Lung microvascular endothelial cell (primary cell): ENCODE data around the gene HTR3D. TPM values are rescaled to one million over a fixed set of nuclear protein-coding genes. Genes with fewer than 3 reads are reported as not detected.
"Not testable (repeated sequence)": the region's sequence is repeated elsewhere in the genome, so short reads cannot be mapped to it uniquely, and the experiment has no call there.

Experiments used
- DNase-seq, 2 donors: peaks; one replicate each; pipeline versions ENCODE4 v3.0.0 to v3.0.0-alpha.2; 2010; ENCODE audit warnings: low read depth in 2 of 2
- total RNA-seq: library from RNA; depleted of rRNA; stranded (reverse); fragments of >200 nt; gene quantifications from 2 replicates; pipeline ENCODE4 v1.2.1, GENCODE V29; 2014

HTR3D gene
- total RNA-seq, 1 donor from 2014 or later = not detected

DNA sequence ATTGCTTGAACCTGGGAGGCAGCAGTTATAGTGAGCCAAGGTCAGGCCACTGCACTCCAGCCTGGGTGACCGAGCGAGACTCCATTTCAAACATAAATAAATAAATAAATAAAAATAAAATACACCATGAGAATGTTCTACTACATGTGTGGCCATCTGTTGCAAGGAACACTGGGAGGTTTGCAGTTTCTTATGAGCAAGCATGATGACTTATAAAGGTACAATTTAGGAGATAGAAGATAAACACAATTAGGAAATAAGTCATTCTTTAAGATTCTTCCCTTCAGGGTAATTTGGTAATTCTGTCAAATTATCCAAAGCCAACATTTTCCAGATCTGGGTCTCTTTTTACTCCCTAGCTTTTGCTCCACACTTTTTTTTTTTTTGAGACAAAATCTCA lies 34.7 kb downstream of the HTR3D start:
- no peak for DNase-seq

- no peak for DNase-seq
Measured at GRCh38 chr3:184067573-184068055, 36.1 kb downstream of the HTR3D start.

DNA sequence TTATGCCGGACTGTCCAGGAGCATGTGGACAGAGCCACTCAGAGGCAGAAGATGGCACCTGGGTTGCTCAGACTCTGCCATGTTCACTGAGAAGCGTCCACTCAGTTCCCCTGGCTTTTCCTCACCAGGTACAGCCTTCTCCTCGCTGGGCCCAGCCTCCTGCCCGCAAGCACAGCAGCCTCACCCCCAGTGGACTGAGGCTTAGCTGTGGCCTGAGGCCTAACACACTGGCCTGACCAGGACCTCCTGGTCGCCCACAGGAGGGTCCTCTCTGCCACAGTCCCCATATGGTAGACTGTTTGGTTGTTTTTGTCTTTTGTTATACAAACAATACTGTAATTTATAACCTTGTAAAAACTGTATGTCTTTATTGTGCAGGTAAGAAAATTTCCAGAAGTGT lies 36.8 kb downstream of the HTR3D start:
- DNase-seq = no peak

DNA sequence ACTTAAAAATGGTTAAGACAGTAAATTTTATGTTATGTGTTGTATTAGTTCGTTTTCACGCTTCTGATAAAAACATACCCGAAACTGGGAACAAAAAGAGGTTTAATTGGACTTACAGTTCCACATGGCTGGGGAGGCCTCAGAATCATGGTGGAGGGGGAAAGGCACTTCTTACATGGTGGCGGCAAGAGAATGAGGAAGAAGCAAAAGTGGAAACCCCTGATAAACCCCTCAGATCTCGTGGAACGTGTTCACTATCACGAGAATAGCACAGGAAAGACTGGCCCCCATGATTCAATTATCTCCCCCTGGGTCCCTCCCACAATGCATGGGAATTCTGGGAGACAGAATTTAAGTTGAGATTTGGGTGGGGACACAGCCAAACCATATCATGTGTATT lies 39.6 kb downstream of the HTR3D start:
- DNase-seq = not testable (repeated sequence)

DNA sequence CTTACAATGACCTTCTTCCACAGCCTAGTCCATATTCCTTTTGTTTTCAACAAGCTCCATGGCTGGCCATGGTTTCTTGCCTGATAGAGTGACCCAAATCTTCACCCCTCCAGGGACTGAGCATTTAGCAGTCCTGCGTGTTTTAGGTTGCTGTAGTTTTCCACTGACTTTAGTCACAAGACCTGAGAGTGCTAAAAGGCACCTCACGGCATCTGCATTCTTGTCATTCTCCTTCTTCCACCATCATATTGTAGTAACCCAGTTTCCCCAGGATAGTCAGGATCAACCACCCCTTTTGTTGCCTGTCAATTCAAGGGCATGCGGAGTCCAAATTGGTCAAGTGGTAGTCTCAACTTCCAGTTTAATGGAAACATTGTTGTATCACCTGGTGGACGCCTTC lies 42.1 kb downstream of the HTR3D start:
- DNase-seq = no peak

DNA sequence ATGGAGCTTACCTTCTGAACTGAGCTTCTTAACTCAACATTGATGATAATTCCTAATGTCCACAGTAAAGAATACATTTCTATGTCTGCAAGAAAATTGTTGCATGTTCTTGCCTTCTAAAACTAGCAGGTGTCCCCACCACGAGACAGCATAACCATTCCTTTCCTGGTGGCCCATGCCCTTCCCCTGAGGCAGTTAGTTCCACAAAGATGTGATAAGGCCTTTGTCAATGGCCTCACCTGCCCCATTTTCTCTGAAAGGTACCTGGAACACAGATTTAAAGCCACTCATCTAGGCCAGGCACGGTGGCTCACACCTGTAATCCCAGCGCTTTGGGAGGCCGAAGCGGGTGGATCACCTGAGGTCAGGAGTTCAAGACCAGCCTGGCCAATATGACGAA lies 44.4 kb downstream of the HTR3D start:
- no peak for DNase-seq

DNA sequence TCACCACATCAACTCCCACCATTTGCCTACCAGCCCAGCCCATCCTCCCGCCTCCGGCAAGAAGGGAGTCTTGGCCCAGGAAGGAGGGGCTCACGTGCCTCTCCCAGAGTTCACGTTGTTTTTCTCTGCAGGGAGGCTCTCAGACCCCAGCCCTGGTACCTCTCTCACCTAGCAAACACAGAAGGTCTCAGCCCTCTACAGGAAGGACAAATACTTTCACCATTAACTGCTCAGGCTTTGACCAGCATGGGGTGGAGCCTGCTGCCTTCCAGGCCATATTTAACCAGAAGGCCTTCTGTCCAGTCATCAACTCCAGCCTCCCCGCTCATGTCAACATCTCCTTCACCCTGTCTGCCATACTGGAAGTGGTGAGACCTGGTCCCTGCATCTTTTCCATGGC lies 46.3 kb downstream of the HTR3D start:
- no peak for DNase-seq

- no peak for DNase-seq
Measured at GRCh38 chr3:184078851-184079250, 47.3 kb downstream of the HTR3D start.

DNA sequence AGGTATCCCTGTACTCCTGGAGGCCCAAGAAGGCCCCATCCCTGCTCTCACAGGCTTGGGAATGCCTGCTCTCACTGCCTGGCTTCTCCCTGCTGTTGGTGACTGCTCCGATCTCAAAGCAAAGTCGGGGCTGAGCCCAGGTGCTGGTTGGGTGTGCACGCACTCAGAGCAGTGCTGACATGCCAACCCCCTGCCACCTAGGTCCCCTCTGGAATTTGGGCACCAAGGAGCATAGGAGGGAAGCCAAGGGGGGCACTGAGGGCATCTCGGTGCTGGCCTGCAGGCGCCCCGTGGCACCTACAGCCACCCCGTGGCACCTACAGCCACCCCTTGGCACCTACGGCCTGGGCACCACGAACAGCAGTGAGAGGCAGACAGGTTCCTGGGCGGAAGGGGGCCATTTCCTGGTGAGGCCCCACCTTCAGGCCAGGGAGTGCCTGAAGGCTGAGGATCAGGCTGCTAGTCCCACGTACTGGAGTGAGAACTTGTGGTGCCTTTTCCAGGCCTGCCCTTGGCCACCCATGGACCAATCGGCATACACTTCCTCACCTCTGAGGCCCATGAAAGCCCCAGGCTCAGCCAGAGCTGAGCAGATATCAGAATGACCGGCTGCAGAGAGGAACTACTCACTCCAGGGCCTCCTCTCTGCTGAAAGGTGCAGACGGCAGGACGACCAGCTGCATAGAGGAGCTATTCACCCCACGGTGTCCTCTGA lies 49.7 kb downstream of the HTR3D start:
- DNase-seq = no peak

GRCh38 chr3:184082034-184082433 lies 50.5 kb downstream of the HTR3D start:
- no peak for DNase-seq

DNA sequence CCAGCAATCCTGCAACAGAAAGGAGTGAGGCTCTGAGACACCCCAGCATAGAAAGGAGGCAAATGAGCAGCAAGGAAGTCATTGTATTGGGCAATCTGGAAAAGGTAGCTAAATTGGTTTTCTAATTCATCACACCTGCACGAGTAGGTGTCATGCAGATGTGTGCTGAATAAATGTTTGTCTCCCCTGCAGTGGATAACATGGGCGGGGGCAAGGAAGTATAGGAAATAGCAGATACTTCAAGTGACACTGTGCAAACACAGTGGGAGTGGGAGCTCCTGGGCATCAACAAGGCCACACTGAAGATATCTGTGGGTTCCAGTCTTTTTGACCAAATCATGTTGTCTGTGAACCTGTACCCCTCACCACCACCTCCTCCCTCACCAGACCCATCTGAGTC lies 50.9 kb downstream of the HTR3D start:
- no peak for DNase-seq

DNA sequence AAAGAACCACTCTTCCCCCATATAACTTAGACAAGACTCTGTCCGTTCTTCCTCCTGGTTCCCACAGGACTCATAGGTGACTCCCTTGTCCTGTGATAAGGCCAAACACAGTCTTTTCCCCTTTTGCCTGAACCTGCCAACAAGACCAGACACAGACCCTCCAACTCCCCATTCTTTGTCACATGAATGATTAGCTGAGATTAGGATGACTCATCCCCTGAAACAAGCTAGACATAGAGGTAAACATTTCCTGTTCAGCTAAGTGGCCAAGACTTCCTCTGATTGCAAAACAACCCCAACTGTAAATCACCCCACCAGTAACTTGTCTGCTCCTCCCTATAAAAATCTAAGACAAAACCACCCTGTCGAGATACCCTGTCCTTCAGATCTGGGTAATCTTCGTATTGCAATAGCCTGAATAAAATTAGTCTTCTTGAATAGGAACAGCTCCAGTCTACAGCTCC lies 53.9 kb downstream of the HTR3D start:
- DNase-seq = peak; percentile 27 to 61

Other genes with a start within 250 kb of the HTR3D start
- gene MAP6D1, start 206.2 kb upstream of the HTR3D start, total RNA-seq = 0.60 and 1.7 TPM in 2 replicates
- 27.6 and 30.5 TPM in 2 replicates for gene PARL, start 146.9 kb upstream of the HTR3D start, total RNA-seq
- 8.9 and 10.9 TPM in 2 replicates for gene ABCC5, start 13.9 kb upstream of the HTR3D start, total RNA-seq
- not detected in 2 replicates for gene HTR3C, start 21.3 kb downstream of the HTR3D start, total RNA-seq
- not detected in 2 replicates for gene HTR3E, start 65.3 kb downstream of the HTR3D start, total RNA-seq
- 25.9 and 34.3 TPM in 2 replicates for gene EIF2B5, start 103.6 kb downstream of the HTR3D start, total RNA-seq
- 15.0 and 19.8 TPM in 2 replicates for gene DVL3, start 123.6 kb downstream of the HTR3D start, total RNA-seq
- gene AP2M1, start 143.1 kb downstream of the HTR3D start, total RNA-seq = 442 and 454 TPM in 2 replicates
- gene ABCF3, start 154.5 kb downstream of the HTR3D start, total RNA-seq = 42.7 and 57.5 TPM in 2 replicates
- gene VWA5B2, start 197.8 kb downstream of the HTR3D start, total RNA-seq = under 0.01 TPM in 1 of 2 replicates, not detected in the other
- gene ALG3, start 217.2 kb downstream of the HTR3D start, total RNA-seq = 15.5 and 20.4 TPM in 2 replicates
- 3.5 and 3.6 TPM in 2 replicates for gene EEF1AKMT4, start 217.9 kb downstream of the HTR3D start, total RNA-seq
- not detected in 2 replicates for gene CAMK2N2, start 229.8 kb downstream of the HTR3D start, total RNA-seq
- not detected in 2 replicates for gene ECE2, start 244.3 kb downstream of the HTR3D start, total RNA-seq